Measurements from ENCODE around the gene SLC9A1.

SLC9A1 gene

GRCh38 chr1:27113861-27114260, 41.1 kb downstream of the SLC9A1 start:
- Histone ChIP-seq H3K36me3 (ENCODE audit: control insufficient read depth in 2 of 2, insufficient read depth in 2 of 2, low read length in 2 of 2) (peaks cover 7 to 18% of the 10 kb centered on the region in 2 donors), H3K4me1 (ENCODE audit: control insufficient read depth in 2 of 2, insufficient read depth in 2 of 2, low read length in 2 of 2) (peaks cover 34 to 53% of the 10 kb centered on the region in 2 donors), H3K4me3 (ENCODE audit: low read length in 2 of 2) (no peak overlapping the region), H3K9me3 (ENCODE audit: control insufficient read depth in 2 of 2, low read length in 2 of 2) (no peaks in the 10 kb centered on the region), H3K9ac (ENCODE audit: low read depth in 1 of 2, low read length in 2 of 2) (no peak overlapping the region), H3K27me3 (ENCODE audit: control insufficient read depth in 2 of 2, insufficient read depth in 2 of 2, low read length in 2 of 2) (no peaks in the 10 kb centered on the region), H3K27ac (ENCODE audit: low read depth in 2 of 2, low read length in 2 of 2) (peak overlapping the region in 1 of 2 donors; percentile 77)

GRCh38 chr1:27111626-27112573, 43.0 kb downstream of the SLC9A1 start:
- no peaks in the 10 kb centered on the region for H3K27me3 ChIP-seq (ENCODE audit: control insufficient read depth in 2 of 2, insufficient read depth in 2 of 2, low read length in 2 of 2)
- no peaks in the 10 kb centered on the region for H3K9me3 ChIP-seq (ENCODE audit: control insufficient read depth in 2 of 2, low read length in 2 of 2)
- H3K4me1 ChIP-seq (ENCODE audit: control insufficient read depth in 2 of 2, insufficient read depth in 2 of 2, low read length in 2 of 2), result peaks cover 27 to 37% of the 10 kb centered on the region in 2 donors
- peak overlapping the region; percentile 3 to 34 for H3K9ac ChIP-seq (ENCODE audit: low read depth in 1 of 2, low read length in 2 of 2)
- H3K36me3 ChIP-seq (ENCODE audit: control insufficient read depth in 2 of 2, insufficient read depth in 2 of 2, low read length in 2 of 2), result peaks cover 7 to 18% of the 10 kb centered on the region in 2 donors
- peak overlapping the region; percentile 28 to 64 for H3K27ac ChIP-seq (ENCODE audit: low read depth in 2 of 2, low read length in 2 of 2)
- H3K4me3 ChIP-seq (ENCODE audit: low read length in 2 of 2), result no peak overlapping the region

GRCh38 chr1:27109103-27109822, 45.7 kb downstream of the SLC9A1 start:
- H3K27me3 ChIP-seq (ENCODE audit: control insufficient read depth in 2 of 2, insufficient read depth in 2 of 2, low read length in 2 of 2), result no peaks in the 10 kb centered on the region
- H3K9ac ChIP-seq (ENCODE audit: low read depth in 1 of 2, low read length in 2 of 2), result no peak overlapping the region
- peaks cover 15 to 30% of the 10 kb centered on the region in 2 donors for H3K36me3 ChIP-seq (ENCODE audit: control insufficient read depth in 2 of 2, insufficient read depth in 2 of 2, low read length in 2 of 2)
- H3K4me3 ChIP-seq (ENCODE audit: low read length in 2 of 2), result no peak overlapping the region
- peaks cover 9 to 13% of the 10 kb centered on the region in 2 donors for H3K4me1 ChIP-seq (ENCODE audit: control insufficient read depth in 2 of 2, insufficient read depth in 2 of 2, low read length in 2 of 2)
- H3K27ac ChIP-seq (ENCODE audit: low read depth in 2 of 2, low read length in 2 of 2), result no peak overlapping the region
- no peaks in the 10 kb centered on the region for H3K9me3 ChIP-seq (ENCODE audit: control insufficient read depth in 2 of 2, low read length in 2 of 2)

DNA sequence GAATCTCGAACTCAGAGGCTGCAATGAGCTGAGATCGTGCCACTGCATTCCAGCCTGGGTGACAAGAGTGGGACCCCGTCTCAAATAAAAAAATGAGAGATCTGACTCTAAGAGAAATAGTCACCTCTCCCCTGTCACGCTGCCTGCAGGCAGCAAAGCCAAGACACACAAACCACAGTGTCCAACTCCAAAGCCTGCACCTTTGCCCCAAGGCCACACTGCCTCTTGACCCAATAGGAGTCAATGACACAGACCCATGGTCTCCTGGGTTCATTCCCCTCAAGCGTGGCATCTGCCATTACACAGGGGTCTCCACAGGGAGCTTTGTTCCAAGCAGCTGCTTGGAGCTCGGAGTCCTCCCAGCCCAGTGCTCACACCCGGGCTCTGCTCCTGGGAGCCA, 46.3 kb downstream of the SLC9A1 start:
- no peak overlapping the region for H3K9ac ChIP-seq (ENCODE audit: low read depth in 1 of 2, low read length in 2 of 2)
- H3K36me3 ChIP-seq (ENCODE audit: control insufficient read depth in 2 of 2, insufficient read depth in 2 of 2, low read length in 2 of 2), result peaks cover 12 to 24% of the 10 kb centered on the region in 2 donors
- H3K4me3 ChIP-seq (ENCODE audit: low read length in 2 of 2), result no peak overlapping the region
- peaks cover 9 to 10% of the 10 kb centered on the region in 2 donors for H3K4me1 ChIP-seq (ENCODE audit: control insufficient read depth in 2 of 2, insufficient read depth in 2 of 2, low read length in 2 of 2)
- no peaks in the 10 kb centered on the region for H3K9me3 ChIP-seq (ENCODE audit: control insufficient read depth in 2 of 2, low read length in 2 of 2)
- no peaks in the 10 kb centered on the region for H3K27me3 ChIP-seq (ENCODE audit: control insufficient read depth in 2 of 2, insufficient read depth in 2 of 2, low read length in 2 of 2)
- no peak overlapping the region for H3K27ac ChIP-seq (ENCODE audit: low read depth in 2 of 2, low read length in 2 of 2)

DNA sequence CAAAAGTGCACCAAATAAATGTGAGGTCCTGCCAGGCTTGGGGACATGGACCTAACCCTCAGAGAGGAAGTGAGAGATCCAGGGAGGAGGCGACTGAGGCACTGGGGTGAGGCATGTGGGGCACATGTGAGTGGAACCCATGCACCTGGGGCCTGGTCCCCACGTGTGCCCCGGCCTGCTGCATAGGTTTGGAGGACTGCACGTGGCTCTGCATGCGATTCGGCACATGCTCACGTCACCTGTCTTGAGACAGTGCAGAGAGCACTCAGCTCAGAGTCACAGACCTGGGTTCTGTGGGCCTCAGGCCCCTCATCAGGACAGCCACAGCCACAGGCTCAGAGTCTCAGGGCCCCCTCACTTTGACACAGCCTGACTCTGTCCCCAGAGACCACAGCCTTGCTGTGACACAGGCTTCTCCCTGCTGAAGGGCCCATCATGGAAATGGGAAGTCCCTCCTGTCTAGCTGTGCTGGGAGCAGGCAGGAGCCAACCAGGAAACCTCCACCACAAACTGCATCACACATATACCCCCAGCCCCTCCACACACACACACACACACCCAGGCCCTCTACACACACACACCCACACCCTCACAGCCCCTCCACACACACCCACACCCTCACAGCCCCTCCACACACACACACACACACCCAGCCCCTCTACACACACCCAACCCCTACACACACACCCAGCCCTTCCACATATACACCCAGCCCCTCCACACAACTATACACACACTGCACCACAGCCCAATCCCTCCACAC, 48.2 kb downstream of the SLC9A1 start:
- no peak overlapping the region for H3K9ac ChIP-seq (ENCODE audit: low read depth in 1 of 2, low read length in 2 of 2)
- no peak overlapping the region for H3K27ac ChIP-seq (ENCODE audit: low read depth in 2 of 2, low read length in 2 of 2)
- H3K4me1 ChIP-seq (ENCODE audit: control insufficient read depth in 2 of 2, insufficient read depth in 2 of 2, low read length in 2 of 2), result peaks cover 2% of the 10 kb centered on the region in 2 donors
- H3K4me3 ChIP-seq (ENCODE audit: low read length in 2 of 2), result no peak overlapping the region
- no peaks in the 10 kb centered on the region for H3K9me3 ChIP-seq (ENCODE audit: control insufficient read depth in 2 of 2, low read length in 2 of 2)
- H3K27me3 ChIP-seq (ENCODE audit: control insufficient read depth in 2 of 2, insufficient read depth in 2 of 2, low read length in 2 of 2), result no peaks in the 10 kb centered on the region
- H3K36me3 ChIP-seq (ENCODE audit: control insufficient read depth in 2 of 2, insufficient read depth in 2 of 2, low read length in 2 of 2), result peaks cover 10 to 14% of the 10 kb centered on the region in 2 donors

DNA sequence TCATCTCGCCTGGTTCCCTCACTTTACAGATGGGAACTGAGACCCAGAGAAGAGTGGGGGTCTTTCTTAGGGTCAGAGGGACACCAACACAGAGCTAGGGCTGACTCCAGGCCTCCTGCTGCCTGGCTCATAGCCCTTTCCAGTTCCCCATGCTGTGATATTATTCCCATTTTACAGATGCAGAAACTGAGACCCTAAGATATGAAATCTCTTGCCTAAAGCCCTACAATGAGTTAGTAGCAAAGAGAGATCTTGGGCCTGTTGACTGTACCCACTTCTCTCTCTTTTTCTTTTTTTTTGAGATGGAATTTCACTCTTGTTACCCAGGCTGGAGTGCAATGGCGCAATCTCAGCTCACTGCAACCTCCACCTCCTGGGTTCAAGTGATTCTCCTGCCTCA, 49.9 kb downstream of the SLC9A1 start:
- peaks cover 0 to 3% of the 10 kb centered on the region in 2 donors for H3K4me1 ChIP-seq (ENCODE audit: control insufficient read depth in 2 of 2, insufficient read depth in 2 of 2, low read length in 2 of 2)
- no peak overlapping the region for H3K9ac ChIP-seq (ENCODE audit: low read depth in 1 of 2, low read length in 2 of 2)
- peaks cover 18 to 19% of the 10 kb centered on the region in 2 donors for H3K36me3 ChIP-seq (ENCODE audit: control insufficient read depth in 2 of 2, insufficient read depth in 2 of 2, low read length in 2 of 2)
- no peak overlapping the region for H3K27ac ChIP-seq (ENCODE audit: low read depth in 2 of 2, low read length in 2 of 2)
- no peak overlapping the region for H3K4me3 ChIP-seq (ENCODE audit: low read length in 2 of 2)
- H3K9me3 ChIP-seq (ENCODE audit: control insufficient read depth in 2 of 2, low read length in 2 of 2), result no peaks in the 10 kb centered on the region
- H3K27me3 ChIP-seq (ENCODE audit: control insufficient read depth in 2 of 2, insufficient read depth in 2 of 2, low read length in 2 of 2), result no peaks in the 10 kb centered on the region

DNA sequence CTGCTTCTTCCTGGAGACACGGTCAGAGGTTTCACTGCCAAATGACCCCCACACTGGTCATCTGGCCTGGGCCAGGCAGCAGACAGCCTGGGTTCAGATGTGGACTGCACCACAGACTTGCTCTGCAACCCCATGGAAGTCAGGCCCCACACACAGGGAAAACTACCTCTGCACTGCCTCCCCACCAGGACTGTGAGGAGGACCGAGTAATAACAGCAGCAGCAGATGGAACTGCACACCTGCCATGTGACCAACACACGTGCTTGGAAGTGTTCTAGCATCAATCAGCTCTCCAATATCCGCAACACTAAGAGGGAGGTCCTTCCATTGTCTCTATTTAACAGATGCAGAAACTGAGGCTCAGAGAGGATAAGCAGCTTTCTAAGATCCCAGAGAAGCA, 51.4 kb downstream of the SLC9A1 start:
- Histone ChIP-seq H3K9ac (ENCODE audit: low read depth in 1 of 2, low read length in 2 of 2) (no peak overlapping the region), H3K36me3 (ENCODE audit: control insufficient read depth in 2 of 2, insufficient read depth in 2 of 2, low read length in 2 of 2) (peaks cover 16 to 21% of the 10 kb centered on the region in 2 donors), H3K27ac (ENCODE audit: low read depth in 2 of 2, low read length in 2 of 2) (no peak overlapping the region), H3K27me3 (ENCODE audit: control insufficient read depth in 2 of 2, insufficient read depth in 2 of 2, low read length in 2 of 2) (no peaks in the 10 kb centered on the region), H3K4me3 (ENCODE audit: low read length in 2 of 2) (no peak overlapping the region), H3K9me3 (ENCODE audit: control insufficient read depth in 2 of 2, low read length in 2 of 2) (no peaks in the 10 kb centered on the region), H3K4me1 (ENCODE audit: control insufficient read depth in 2 of 2, insufficient read depth in 2 of 2, low read length in 2 of 2) (peaks cover 11 to 15% of the 10 kb centered on the region in 2 donors)

GRCh38 chr1:27102707-27103468, 52.0 kb downstream of the SLC9A1 start:
- Histone ChIP-seq H3K9ac (ENCODE audit: low read depth in 1 of 2, low read length in 2 of 2) (no peak overlapping the region), H3K36me3 (ENCODE audit: control insufficient read depth in 2 of 2, insufficient read depth in 2 of 2, low read length in 2 of 2) (peaks cover 16 to 21% of the 10 kb centered on the region in 2 donors), H3K27me3 (ENCODE audit: control insufficient read depth in 2 of 2, insufficient read depth in 2 of 2, low read length in 2 of 2) (no peaks in the 10 kb centered on the region)

GRCh38 chr1:27102134-27102706, 52.7 kb downstream of the SLC9A1 start:
- H3K27ac ChIP-seq (ENCODE audit: low read depth in 2 of 2, low read length in 2 of 2), result no peak overlapping the region
- H3K9ac ChIP-seq (ENCODE audit: low read depth in 1 of 2, low read length in 2 of 2), result no peak overlapping the region
- peaks cover 16 to 21% of the 10 kb centered on the region in 2 donors for H3K36me3 ChIP-seq (ENCODE audit: control insufficient read depth in 2 of 2, insufficient read depth in 2 of 2, low read length in 2 of 2)

More at GRCh38 chr1:27102707-27103468, 52.0 kb downstream of the SLC9A1 start:
- no peak overlapping the region for H3K27ac ChIP-seq (ENCODE audit: low read depth in 2 of 2, low read length in 2 of 2)
- no peaks in the 10 kb centered on the region for H3K9me3 ChIP-seq (ENCODE audit: control insufficient read depth in 2 of 2, low read length in 2 of 2)
- peaks cover 11 to 15% of the 10 kb centered on the region in 2 donors for H3K4me1 ChIP-seq (ENCODE audit: control insufficient read depth in 2 of 2, insufficient read depth in 2 of 2, low read length in 2 of 2)
- H3K4me3 ChIP-seq (ENCODE audit: low read length in 2 of 2), result no peak overlapping the region

More at GRCh38 chr1:27102134-27102706, 52.7 kb downstream of the SLC9A1 start:
- no peak overlapping the region for H3K4me3 ChIP-seq (ENCODE audit: low read length in 2 of 2)
- peaks cover 11 to 15% of the 10 kb centered on the region in 2 donors for H3K4me1 ChIP-seq (ENCODE audit: control insufficient read depth in 2 of 2, insufficient read depth in 2 of 2, low read length in 2 of 2)
- no peaks in the 10 kb centered on the region for H3K9me3 ChIP-seq (ENCODE audit: control insufficient read depth in 2 of 2, low read length in 2 of 2)
- no peaks in the 10 kb centered on the region for H3K27me3 ChIP-seq (ENCODE audit: control insufficient read depth in 2 of 2, insufficient read depth in 2 of 2, low read length in 2 of 2)

All from mucosa of rectum (tissue), 2 donors.